Activated B cell treated with CpG ODN at 0.5 μM for 24 hours (primary cell): ENCODE measurements around the gene FOXD3. TPM values are rescaled to one million over a fixed set of nuclear protein-coding genes. Genes with fewer than 3 reads are reported as not detected.

ENCODE experiments used
- ATAC-seq: fragments of 200-7000 bp; cut with Tn5 transposase; one replicate; pipeline ENCODE4 v1.10.0; 2021; ENCODE audit warnings: low read depth, mild to moderate bottlenecking, moderate library complexity
- CTCF ChIA-PET: fragments of 350-600 bp; sonication (Branson Sonifier 250); formaldehyde crosslinking; loops from one replicate; lab custom pipeline; 2021; ENCODE audit warnings: antibody characterized with exemption; lab: Charles Lee
- POLR2A ChIA-PET: fragments of 350-600 bp; sonication (Branson Sonifier 250); formaldehyde crosslinking; loops from one replicate; lab custom pipeline; 2021; ENCODE audit warnings: antibody characterized with exemption; lab: Charles Lee
- DNase-seq: peaks from one replicate; pipeline ENCODE4 v3.0.0; 2022
- H3K27ac Mint-ChIP-seq: one replicate; pipeline ENCODE4 v1.8.0; 2020; ENCODE audit warnings: mixed read lengths
- H3K27me3 Mint-ChIP-seq: one replicate; pipeline ENCODE4 v1.8.0; 2021; ENCODE audit warnings: mixed read lengths
- H3K36me3 Mint-ChIP-seq: one replicate; pipeline ENCODE4 v1.8.0; 2021; ENCODE audit warnings: low read depth, mixed read lengths
- H3K4me1 Mint-ChIP-seq: one replicate; pipeline ENCODE4 v1.8.0; 2021; ENCODE audit warnings: mixed read lengths
- H3K4me3 Mint-ChIP-seq: one replicate; pipeline ENCODE4 v1.8.0; 2020; ENCODE audit warnings: mild to moderate bottlenecking, mixed read lengths
- H3K9me3 Mint-ChIP-seq: one replicate; pipeline ENCODE4 v1.8.0; 2020; ENCODE audit warnings: mixed read lengths
- CTCF ChIP-seq: fragments of 200-600 bp; IDR thresholded peaks from one replicate; pipeline ENCODE4 v1.8.0; 2022; ENCODE audit warnings: antibody characterized with exemption, mild to moderate bottlenecking
- intact Hi-C: fragments of 100-400 bp; cut with micrococcal nuclease; formaldehyde crosslinking; loops from one replicate; pipeline ENCODE4 v1.15.1; 2024
- total RNA-seq: library from RNA; stranded (reverse); gene quantifications from 2 replicates; pipeline ENCODE4 v1.2.3, GENCODE V29; 2022

Gene FOXD3
- total RNA-seq: not detected in 2 replicates

GRCh38 chr1:63322114-63322943, at the start of gene FOXD3:
TSS of gene FOXD3 (plus strand) at chr1:63322567. CDS start at chr1:63323059, 492 bp downstream.
- ChIA-PET CTCF (no interaction called here), POLR2A (no interaction called here)
- Mint-ChIP-seq H3K27me3 (peaks cover 57% of the 10 kb centered on the region), H3K36me3 (peaks cover 7% of the 10 kb centered on the region), H3K27ac (peak within 1 kb of the TSS; percentile 77), H3K9me3 (peaks cover 6% of the 10 kb centered on the region), H3K4me3 (peak within 1 kb of the TSS; percentile 78), H3K4me1 (peaks cover 31% of the 10 kb centered on the region)
- intact Hi-C loops: loop anchor here (2.0 to 5.0 kb wide), 2 partner anchors 44 to 200 kb away; partner anchors contain the start of genes ALG6, EFCAB7 and ITGB3BP
- DNase-seq (peak; percentile 31), ATAC-seq (peak; percentile 39)
- no peak for TF ChIP-seq CTCF

- Mint-ChIP-seq H3K27me3 (peaks cover 20% of the 10 kb centered on the region), H3K4me3 (no peak overlapping the region), H3K27ac (no peak overlapping the region), H3K9me3 (no peaks in the 10 kb centered on the region), H3K36me3 (no peaks in the 10 kb centered on the region), H3K4me1 (no peaks in the 10 kb centered on the region)
- TF ChIP-seq CTCF: no peak
- intact Hi-C loops: no loop called here
- no peak for ATAC-seq
- no peak for DNase-seq
- ChIA-PET POLR2A (no interaction called here), CTCF (no interaction called here)
Measured at GRCh38 chr1:63272811-63273210, 49.6 kb upstream of the FOXD3 start.

- Mint-ChIP-seq H3K9me3 (no peaks in the 10 kb centered on the region), H3K4me1 (no peaks in the 10 kb centered on the region), H3K4me3 (no peak overlapping the region), H3K27me3 (peaks cover 16% of the 10 kb centered on the region), H3K36me3 (no peaks in the 10 kb centered on the region), H3K27ac (no peak overlapping the region)
- DNase-seq (no peak), ATAC-seq (no peak)
- ChIA-PET CTCF (no interaction called here), POLR2A (no interaction called here)
- TF ChIP-seq CTCF: no peak
- intact Hi-C loops: no loop called here
Measured at GRCh38 chr1:63274371-63274770, 48.0 kb upstream of the FOXD3 start.

- no peaks in the 10 kb centered on the region for H3K4me1 Mint-ChIP-seq
Measured at GRCh38 chr1:63274979-63275378, 47.4 kb upstream of the FOXD3 start.

More at GRCh38 chr1:63274979-63275378, 47.4 kb upstream of the FOXD3 start:
- H3K4me3 Mint-ChIP-seq: no peak overlapping the region
- ATAC-seq (no peak), DNase-seq (no peak)
- CTCF ChIA-PET: no interaction called here
- H3K27me3 Mint-ChIP-seq: peaks cover 13% of the 10 kb centered on the region
- H3K36me3 Mint-ChIP-seq: no peaks in the 10 kb centered on the region
- H3K9me3 Mint-ChIP-seq: no peaks in the 10 kb centered on the region
- POLR2A ChIA-PET: no interaction called here
- intact Hi-C loops: no loop called here
- no peak for TF ChIP-seq CTCF
- H3K27ac Mint-ChIP-seq: no peak overlapping the region
